NCI-H774 (cell line): ENCODE data around the gene NXN.
"Not testable (repeated sequence)": the region's sequence is repeated elsewhere in the genome, so short reads cannot be mapped to it uniquely, and the experiment has no call there.

Experiments
- DNase-seq: peaks from one replicate; lab custom pipeline; 2025; lab: John Stamatoyannopoulos, UW

Gene NXN

DNA sequence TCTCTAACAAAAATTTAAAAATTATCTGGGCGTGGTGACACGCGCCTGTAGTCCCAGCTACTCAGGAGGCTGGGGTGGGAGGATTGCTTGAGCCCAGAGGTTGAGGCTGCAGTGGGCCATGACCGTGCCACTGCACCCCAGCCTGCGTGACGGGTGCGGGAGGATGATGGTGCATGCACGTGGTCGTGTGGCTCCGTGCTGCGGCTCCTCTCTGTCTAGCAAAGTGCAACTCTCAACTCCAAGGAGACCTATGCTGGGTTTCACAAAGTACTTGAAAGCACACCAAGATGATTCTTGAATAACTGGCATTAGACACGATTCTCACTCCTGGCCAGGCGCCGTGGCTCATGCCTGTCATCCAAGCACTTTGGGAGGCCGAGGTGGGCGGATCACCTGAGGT is 25.8 kb downstream of the NXN start:
- no peak for DNase-seq

DNA sequence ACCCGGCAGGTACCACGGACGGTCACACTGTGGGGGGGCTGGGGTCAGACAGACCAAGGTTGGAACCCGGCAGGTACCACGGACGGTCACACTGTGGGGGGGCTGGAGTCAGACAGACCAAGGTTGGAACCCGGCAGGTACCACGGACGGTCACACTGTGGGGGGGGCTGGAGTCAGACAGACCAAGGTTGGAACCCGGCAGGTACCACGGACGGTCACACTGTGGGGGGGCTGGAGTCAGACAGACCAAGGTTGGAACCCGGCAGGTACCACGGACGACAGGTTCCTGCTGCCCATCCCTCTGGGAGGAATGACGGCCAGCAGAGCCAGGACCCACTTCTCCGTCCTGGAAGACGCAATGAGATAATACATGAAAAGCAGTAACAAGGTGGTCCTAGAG is 27.0 kb downstream of the NXN start:
- not testable (repeated sequence) for DNase-seq

DNA sequence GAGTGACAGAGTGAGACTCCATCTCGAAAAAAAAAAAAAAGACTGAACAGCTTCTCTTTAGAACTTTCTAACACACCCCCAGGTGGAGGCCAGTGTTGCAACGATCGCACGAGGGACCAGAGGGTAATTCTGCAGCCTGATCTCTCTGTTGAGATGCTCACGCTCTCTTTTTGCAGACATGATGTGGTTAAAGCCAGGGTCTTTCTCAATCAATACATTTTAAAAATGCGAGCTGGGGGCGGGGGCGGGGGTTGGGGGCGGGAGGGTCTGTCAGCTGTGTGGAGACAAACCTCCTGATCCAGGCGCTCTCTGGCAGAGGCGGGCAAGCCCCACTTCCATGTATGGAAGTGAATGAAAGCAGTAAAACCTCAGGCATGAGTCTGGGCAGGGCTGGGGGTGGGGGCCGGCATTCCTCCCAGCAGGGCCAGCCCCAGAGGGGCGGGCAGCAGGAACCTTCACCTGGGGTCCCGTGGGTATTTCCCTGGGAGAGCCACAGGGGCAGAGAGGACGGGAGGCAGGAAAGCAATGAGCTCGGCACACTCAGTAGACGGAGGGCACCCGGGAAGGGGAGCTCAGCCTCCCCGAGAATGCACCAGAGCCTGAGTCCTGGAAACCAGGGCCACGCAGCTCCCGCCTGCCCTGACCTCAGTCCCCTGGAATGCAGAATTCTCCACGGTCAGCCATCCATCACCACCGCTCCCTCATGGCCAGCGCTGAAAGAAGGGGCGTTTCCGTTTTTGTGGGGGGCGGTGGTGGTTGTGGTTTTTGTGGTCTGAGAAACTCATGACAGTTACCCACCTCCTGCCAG is 28.0 kb downstream of the NXN start:
- no peak for DNase-seq

DNA sequence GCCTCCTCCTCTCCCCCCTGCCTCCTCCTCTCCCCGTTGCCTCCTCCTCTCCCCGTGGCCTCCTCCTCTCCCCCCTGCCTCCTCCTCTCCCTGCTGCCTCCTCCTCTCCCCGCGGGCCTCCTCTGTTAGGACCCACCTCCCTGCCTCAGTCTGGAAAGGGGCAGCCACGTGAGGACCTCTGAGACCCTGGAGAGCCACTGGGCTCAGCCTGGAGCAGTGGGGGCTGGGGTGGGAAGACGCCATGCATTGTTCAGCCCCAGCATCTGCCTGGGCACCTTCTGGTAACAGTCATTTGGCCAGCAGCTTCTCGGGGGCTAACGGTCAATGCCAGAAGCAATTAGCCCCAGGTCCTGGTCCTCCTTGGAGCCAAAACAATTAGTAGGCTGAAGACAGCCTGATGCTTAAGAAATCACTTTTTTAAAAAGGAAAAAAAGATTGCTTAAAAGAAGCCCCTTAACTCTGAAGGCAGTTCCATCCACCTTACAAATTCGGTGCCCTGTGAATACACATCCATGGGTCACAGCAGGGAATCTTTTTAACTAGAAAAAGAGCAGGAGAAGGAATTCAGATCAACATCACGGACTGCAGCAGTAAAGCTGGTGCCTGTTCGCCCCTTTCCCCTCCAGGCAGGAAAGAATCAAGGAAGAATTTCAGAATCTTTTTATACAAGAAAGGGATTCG is 29.8 kb downstream of the NXN start:
- DNase-seq: no peak

DNA sequence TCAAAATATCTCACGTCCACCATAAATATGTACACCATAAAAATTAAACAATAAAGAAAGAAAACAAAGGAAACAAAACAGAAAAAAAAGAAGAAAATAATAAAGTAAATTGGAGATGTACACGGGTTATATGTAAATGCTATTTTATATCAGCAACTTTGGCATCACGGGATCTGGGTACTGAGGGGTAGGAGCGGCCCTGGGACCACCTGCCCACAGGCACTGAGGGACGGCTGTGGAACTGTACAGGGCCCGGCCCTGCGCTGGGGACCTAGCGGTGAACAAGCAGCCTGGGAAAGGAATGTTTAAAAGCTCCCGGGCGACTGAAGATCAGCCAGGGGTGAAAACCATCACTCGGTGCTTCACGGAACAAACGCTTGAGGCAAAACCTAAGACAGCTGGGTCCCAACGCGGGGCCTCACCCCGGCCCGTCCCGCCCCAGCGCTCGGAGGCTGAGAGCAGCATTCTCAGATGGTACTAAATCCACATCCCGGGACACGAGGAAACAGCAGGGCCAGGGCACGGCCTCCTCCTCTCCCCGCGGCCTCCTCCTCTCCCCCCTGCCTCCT is 31.2 kb downstream of the NXN start:
- no peak for DNase-seq

DNA sequence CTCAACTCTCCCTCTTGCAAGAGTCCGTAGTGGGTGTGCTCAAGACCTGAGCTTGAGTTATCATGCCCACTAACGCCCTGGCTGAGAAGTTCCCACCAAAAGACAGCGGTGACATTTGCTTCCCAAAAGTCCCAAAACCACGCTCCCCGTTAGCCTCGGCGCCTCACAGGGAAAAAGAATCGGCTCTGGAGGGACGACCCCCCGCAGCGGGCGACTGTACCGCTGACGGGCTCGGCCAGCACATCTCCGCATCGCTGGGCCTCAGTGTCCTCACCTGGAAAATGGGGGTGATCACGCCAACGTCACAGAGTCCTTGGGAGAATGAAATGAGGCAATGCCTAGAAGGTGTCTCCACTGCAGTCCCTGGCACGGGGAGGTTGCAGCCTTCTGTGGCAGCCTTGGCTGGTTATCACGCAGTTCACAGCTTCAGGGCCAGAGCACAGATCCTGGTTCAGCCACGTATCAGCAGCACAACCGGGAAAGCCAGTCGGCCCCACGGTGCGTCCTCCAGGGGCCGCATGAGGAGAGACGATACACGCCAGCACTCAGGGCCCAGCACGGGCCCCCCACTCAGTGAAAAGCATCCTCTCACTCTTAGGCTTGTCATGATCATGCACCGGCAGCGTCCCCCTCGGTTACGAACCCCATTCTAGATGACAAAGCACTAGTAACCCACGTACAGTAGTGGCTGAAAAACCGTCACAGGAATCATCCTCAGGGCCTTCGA is 32.9 kb downstream of the NXN start:
- DNase-seq: no peak

DNA sequence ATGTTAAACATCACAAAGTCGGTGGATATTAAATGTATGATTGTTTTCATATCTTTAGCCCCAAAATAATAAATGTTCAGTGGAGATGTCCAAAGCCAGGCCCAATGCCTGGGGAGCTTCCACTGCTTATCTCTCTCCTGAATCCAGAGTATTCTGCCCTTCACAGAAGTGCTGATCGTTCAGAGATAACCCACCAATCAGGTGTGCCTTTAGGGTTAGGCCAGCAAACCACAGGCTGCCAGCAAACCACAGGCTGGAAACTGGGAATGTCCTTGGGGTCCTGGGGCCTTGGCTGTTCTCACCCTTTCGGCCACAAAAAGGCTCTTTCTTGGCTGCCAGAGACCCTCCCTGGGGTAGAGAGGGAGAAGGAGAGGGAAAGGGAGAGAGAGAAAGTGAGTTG is 33.9 kb downstream of the NXN start:
- DNase-seq: no peak

DNA sequence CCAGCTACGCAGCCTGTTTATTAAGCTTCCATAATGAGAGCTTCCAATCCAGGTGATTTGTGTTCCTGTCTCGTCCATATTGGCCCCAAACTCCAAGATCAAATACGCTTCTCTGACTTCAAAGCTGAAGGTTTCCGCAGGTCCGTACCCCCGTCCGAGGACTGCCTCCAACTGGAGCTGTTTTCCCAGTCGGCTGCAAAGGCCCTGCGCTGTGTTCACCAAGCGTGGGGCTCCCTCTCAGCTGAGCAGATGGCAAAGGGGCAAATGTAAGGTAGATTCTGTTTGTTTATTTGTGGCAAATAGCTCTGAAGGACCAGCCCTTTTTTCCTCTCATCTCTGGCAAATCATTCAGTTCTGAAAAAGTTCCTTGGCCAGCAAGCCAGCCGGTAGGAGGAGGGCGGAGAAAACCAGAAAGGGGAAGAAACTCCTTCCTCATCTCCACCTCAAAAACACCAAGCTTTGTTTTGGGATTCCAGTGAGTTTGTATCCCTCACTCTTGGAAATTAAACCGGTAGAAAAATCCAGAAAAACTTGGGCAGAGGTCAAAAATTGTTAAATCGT is 35.2 kb downstream of the NXN start:
- no peak for DNase-seq

DNA sequence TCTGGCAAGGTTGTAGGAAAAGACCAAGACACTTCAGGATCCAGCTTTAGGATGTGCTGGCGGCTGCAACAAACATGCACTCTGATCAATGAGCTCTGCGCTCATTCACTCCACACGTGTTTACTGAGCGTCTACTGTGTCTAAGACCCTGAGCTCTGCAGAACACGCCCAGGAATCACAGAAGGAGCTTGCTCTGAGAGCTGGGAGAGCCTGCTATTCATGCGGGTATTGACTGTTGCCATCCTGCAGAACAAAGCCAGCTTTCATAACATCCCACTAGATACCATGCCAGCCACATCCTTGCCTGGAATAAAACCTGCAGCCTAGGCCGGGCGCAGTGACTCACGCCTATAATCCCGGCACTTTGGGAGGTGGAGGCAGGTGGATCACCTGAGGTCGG is 44.1 kb downstream of the NXN start:
- DNase-seq: no peak

DNA sequence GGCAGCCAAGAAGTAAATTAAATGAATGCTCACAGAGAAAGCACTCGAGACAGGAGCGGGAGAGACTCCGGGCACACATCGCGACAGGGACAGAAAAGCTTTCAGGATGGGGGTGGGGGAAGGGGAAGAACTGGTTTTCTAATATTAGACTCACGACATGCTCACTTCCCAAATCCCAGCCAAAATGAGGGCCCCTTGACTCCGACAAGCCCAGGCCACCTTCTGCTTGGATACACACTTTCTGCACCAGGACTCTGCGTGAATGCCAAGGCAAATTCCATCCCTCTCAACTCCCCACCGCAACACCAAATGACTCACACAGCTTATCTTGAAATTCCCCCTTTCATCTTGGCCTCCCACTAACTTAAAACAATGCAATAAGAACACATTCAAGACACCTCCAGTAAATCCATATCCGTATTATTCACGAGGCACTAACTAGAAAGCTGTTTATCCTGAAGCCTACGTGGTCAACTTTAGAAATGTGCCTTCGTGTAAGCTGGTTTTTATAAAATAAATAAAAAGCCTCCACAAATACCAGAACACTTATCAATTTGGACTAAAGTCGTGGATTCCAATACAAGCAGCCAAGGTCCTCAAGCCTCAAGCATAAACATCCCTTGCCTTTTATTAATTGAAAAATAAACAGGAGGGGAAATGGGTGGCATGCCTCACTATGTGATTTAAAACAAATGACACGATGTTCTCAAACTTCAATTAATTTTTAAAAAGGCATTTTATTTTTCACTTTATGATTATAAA is 46.1 kb downstream of the NXN start:
- DNase-seq: no peak

DNA sequence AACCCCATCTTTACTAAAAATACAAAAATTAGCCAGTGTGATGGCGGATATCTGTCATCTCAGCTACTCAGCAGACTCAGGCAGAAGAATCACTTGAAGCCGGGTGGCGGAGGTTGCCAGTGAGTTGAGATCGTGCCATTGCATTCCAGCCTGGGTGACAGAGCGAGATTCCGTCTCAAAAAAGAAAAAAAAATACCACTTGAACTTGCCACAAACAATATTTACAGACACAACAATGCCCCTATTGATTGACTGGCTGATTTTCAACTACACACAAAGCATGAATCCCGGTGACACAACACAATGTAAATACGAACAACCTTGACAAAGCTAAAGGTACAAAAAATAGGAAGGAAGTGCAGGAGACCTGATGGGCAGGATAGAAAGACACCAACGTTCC is 49.3 kb downstream of the NXN start:
- DNase-seq: no peak

DNA sequence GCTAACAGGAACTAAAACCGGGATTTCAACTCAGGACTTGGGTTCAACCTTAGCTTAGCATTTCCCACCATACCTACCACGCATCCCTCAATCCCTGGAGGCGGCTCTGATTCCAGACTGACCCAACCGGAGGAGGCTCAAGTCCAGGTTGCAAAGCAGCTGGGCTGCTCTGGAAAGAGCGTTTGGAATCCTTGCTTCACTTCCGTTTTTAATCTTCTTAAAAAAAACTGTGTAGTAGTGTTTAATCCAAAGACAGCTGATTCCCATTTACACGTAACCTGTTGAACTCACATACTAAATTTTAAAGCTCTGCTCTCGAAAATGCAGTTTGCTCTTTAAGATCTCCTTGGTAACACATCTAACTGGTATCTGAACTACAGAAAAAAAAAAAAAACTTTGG is 50.0 kb downstream of the NXN start:
- DNase-seq: no peak

DNA sequence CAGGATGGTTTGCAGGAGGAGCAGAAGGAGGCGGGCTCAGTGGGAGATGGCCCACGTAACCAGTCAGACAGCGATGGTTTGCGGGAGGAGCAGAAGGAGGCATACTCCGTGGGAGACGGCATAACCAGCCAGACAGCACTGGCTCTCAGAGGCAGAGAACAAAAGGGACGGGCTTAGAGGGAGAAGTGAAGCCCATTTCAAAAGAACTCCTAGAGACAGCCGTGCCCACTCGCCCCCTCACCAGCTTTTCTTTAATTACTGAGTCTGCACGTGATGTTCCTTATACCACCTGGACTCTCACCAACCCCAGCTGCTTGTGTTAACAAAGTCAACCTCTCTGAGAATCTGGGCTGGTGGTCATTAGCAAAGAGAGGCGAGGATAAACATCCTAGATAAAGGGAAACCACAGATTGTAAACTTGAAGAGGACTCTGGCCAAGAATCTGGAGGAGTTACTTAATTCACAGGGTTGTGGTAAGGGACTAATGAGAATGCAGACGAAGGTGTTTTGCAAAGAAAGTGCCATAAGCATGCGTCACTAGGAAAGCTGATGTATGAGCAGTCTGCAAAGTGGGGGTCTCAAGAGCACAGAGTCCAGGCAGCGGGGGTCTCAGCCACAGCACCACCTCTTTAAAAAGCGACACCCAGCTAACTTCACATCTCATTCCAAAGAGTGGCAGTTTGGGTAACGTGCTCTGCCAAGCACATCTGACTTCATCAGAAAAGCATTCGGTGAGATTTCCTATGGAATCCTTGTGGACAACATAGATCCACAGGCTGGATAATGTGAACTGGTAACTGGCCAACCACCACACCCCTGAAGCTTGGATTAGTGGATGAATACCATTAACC is 51.7 kb downstream of the NXN start:
- no peak for DNase-seq

DNA sequence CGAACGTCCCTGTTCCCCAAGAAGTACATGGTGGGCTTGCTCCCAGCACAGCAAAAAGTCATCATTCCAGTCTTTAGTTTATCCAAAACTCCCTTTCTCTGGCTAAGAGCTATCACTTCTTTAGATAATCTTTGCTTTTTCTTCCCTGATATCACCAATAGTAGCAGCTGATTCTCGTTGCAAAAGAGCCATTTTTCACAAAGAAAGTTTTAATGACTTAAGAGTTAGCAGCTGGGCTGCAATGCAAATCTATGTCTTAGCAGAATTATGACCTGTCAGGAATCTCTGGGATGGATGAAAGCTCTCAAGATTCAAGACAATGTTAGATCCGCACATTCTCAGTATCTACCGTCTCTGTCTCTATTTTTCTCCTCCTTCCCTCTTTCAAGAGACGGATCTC is 53.8 kb downstream of the NXN start:
- no peak for DNase-seq

DNA sequence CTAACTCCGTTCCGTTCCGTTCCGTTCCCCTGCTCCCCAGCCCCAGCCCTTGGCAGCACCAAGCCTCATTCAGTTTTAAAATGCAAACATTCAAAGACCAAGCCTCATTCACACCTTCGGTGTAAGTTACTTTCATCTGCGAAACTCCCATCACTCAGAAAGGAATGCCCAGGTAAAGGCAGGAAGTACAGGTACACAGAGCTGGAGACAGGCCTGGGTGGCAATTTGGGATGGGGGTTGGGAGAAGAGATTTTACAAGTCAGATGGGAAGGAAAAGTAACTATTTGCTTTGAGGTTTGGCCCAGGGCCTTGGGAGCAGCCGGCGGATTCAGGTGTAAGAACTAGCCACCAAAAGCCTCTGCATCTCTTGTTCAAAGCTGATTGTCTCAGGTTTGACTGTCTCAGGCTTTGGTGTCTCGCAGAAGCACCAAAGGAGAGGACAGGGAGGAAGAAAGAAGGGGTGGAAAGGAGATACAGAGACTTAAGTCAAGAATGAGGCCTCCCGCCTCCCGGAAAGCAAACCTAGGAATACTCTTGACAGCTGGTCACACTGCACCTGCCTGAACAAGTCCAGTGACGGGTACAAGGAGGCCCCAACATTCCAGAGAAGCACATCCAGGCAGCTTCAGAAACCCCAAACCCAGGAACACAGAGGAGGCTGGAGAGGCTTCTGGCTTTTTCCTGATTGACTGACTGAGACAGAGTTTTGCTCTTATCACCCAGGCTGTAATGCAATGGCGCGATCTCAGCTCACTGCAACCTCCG is 54.7 kb downstream of the NXN start:
- DNase-seq: no peak

DNA sequence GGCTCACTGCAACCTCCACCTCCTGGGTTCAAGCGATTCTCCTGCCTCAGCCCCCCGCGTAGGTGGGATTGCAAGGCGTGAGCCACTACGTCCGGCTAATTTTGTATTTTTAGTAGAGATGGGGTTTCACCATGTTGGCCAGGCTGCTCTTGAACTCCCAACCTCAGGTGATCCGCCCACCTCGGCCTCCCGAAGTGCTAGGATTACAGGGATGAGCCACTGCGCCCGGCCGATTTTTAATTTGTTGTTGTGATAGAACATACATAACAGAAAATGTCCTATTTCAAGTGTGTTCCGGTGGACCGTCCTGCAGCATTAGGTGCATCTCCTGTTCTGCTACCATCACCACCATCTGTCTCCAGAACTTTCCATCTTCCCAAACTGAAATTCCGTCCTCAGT is 55.3 kb downstream of the NXN start:
- not testable (repeated sequence) for DNase-seq

DNA sequence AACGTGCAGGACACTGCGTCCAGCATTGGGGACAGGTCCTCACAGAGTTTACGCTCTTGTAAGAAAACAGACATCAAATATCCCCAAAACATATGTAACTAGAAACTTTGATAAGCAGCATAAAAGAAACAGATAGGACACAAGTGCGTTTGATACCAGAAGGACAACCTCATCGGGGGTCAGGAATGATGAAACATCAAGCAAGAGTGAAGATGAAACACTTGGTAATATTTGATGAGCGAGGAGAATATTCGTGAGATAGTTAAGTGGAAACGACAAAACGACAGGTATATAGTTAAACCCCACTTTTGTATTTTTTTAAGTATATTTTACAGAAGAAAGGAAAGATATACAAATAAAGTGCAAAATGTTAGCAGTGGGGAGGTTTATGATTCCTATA is 55.9 kb downstream of the NXN start:
- no peak for DNase-seq

DNA sequence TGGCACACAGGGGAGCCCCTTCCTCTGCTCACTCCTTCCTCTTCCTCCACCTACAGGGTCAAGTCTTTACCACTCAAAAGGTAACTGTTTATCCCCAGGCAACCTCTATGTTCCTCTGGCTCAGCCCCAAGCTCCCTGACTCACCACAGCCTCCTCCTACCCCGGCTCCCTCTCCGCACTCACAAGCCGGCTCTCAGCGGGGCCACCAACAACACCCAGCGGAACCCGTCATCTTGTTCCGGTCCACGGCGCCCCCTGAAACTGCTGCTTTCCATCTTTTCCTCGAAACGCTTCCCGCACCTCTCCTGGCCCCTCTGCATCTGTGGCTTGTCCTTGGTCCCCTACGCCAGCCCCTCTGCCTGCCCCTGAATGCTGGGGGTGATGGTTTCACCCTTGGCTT is 58.4 kb downstream of the NXN start:
- no peak for DNase-seq

DNA sequence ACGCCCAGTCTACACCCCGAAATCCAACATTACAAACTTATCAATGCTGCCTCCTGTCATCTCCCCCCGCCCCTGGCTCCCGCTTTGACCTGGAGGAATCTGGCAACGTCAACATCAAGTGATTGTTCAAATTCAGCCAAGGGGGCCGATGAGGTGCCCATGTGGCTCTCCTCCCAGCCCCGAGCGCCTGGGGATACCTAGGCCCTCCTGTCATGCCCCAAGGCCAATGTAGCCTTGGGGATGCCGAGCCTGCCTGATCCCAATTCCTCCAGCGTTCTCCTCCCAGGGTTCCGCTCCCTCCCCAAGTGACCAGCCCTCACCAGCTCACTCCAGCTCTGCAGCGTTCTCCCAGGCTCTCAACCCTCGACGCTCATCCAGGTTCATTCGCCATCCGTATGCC is 59.4 kb downstream of the NXN start:
- no peak for DNase-seq
